GM19397 (cell line): ENCODE results near the gene KCTD19.
A peak's percentile ranks its signal among the peaks of the same experiment; 100 is the strongest.

Source experiments
- ATAC-seq: cut with Tn5 transposase; IDR thresholded peaks from one replicate; pipeline ENCODE4 v1.9.1; 2021; ENCODE audit warnings: mild to moderate bottlenecking, moderate library complexity; ENCODE audit not compliant: unreplicated experiment

Gene KCTD19

GRCh38 chr16:67326115-67326471 lies 448 bp downstream of the KCTD19 start:
- no peak for ATAC-seq

GRCh38 chr16:67317853-67318252 lies 8.7 kb downstream of the KCTD19 start:
- no peak for ATAC-seq

GRCh38 chr16:67312719-67313118 lies 13.8 kb downstream of the KCTD19 start:
- no peak for ATAC-seq

GRCh38 chr16:67311607-67312488 lies 14.7 kb downstream of the KCTD19 start:
- peak; percentile 68 for ATAC-seq

- no peak for ATAC-seq
Observed at GRCh38 chr16:67310561-67310960, 16.0 kb downstream of the KCTD19 start.

GRCh38 chr16:67305216-67306071 lies 21.1 kb downstream of the KCTD19 start:
- ATAC-seq = no peak

- no peak for ATAC-seq
Observed at GRCh38 chr16:67304020-67304419, 22.5 kb downstream of the KCTD19 start.

GRCh38 chr16:67302970-67303369 lies 23.6 kb downstream of the KCTD19 start:
- no peak for ATAC-seq

- ATAC-seq = no peak
Observed at GRCh38 chr16:67302076-67302475, 24.5 kb downstream of the KCTD19 start.

- no peak for ATAC-seq
Observed at GRCh38 chr16:67301080-67301782, 25.3 kb downstream of the KCTD19 start.

GRCh38 chr16:67299269-67299668 lies 27.3 kb downstream of the KCTD19 start:
- ATAC-seq = no peak

GRCh38 chr16:67298277-67298676 lies 28.3 kb downstream of the KCTD19 start:
- ATAC-seq = no peak

- no peak for ATAC-seq
Observed at GRCh38 chr16:67296420-67296819, 30.1 kb downstream of the KCTD19 start.

- ATAC-seq = no peak
Observed at GRCh38 chr16:67294938-67295361, 31.6 kb downstream of the KCTD19 start.

GRCh38 chr16:67294171-67294757 lies 32.3 kb downstream of the KCTD19 start:
- no peak for ATAC-seq

GRCh38 chr16:67291461-67291860 lies 35.1 kb downstream of the KCTD19 start:
- ATAC-seq = no peak

- ATAC-seq = no peak
Observed at GRCh38 chr16:67287960-67288359, 38.6 kb downstream of the KCTD19 start.

GRCh38 chr16:67286441-67287235 lies 39.9 kb downstream of the KCTD19 start:
- ATAC-seq = no peak

- no peak for ATAC-seq
Observed at GRCh38 chr16:67284699-67285646, 41.6 kb downstream of the KCTD19 start.
